HCT116 (cell line): ENCODE measurements around the gene MED15. TPM values are rescaled to one million over a fixed set of nuclear protein-coding genes. Genes with fewer than 3 reads are reported as not detected.

Experiments used
- ATAC-seq: fragments of 200-7000 bp; cut with Tn5 transposase; 2 replicates; pipeline ENCODE4 v1.9.1; 2020; ENCODE audit warnings: mild to moderate bottlenecking, moderate library complexity
- BruUV-seq: library from RNA; stranded (reverse); fragments of 400-500 nt; replicated peaks from 2 replicates; lab custom pipeline; 2021; lab: Mats Ljungman, UMichigan
- CTCF ChIA-PET: fragments of 300-600 bp; sonication (Branson Sonifier 250); formaldehyde crosslinking; loops from one replicate; lab custom pipeline; 2021; ENCODE audit warnings: antibody characterized with exemption; lab: Charles Lee
- POLR2A ChIA-PET: fragments of 300-600, 350-600 bp; sonication (Branson Sonifier 250); formaldehyde crosslinking; loops from one replicate; lab custom pipeline; 2021; ENCODE audit warnings: antibody characterized with exemption; lab: Charles Lee
- RAD21 ChIA-PET, 2 experiments: fragments of 300-600 bp; sonication (Branson Sonifier 250); formaldehyde crosslinking; loops; one replicate each; lab custom pipeline; 2023; ENCODE audit warnings: low total read pairs in 2 of 2; ENCODE audit not compliant: uncharacterized antibody in 2 of 2, unreplicated experiment in 2 of 2, low non-redundant PET in 1 of 2; lab: Charles Lee
- DNase-seq: peaks from one replicate; pipeline ENCODE4 v3.0.0-alpha.2; 2010; ENCODE audit warnings: low read depth, low spot score
- H2AFZ ChIP-seq: fragments of 200-600 bp; shearing (Covaris generic), sonication (generic); 2 replicates; pipeline ENCODE4 v1.6.1; 2017; ENCODE audit warnings: low read depth, mixed run types, mixed read lengths, antibody characterized with exemption, low read length; ENCODE audit not compliant: poor library complexity, severe bottlenecking
- H3K27ac ChIP-seq: 2 replicates; pipeline ENCODE4 v1.5.1; 2012; ENCODE audit warnings: low read depth, low read length
- H3K27me3 ChIP-seq: fragments of 200-600 bp; sonication (generic); 2 replicates; pipeline ENCODE4 v1.6.1; 2016; ENCODE audit warnings: mixed run types, low read length, mixed read lengths; ENCODE audit not compliant: insufficient read depth
- H3K36me3 ChIP-seq, 2 experiments: fragments of 200-500 bp in 1 of 2; fragments of 200-600 bp in 1 of 2; sonication (Bioruptor generic) in 1 of 2; sonication (generic) in 1 of 2; 2 replicates each; pipeline versions ENCODE4 v1.5.1 to v1.6.1; 2014 to 2016; ENCODE audit warnings: low read length in 2 of 2, inconsistent platforms in 1 of 2, mixed read lengths in 1 of 2, mixed run types in 1 of 2; ENCODE audit not compliant: insufficient read depth in 2 of 2, control insufficient read depth in 1 of 2
- H3K4me1 ChIP-seq, 2 experiments: fragments of 200-600 bp in 1 of 2; sonication (generic) in 1 of 2; 2 replicates each; pipeline versions ENCODE4 v1.5.1 to v1.6.1; 2012 to 2017; ENCODE audit warnings: low read length in 2 of 2, inconsistent platforms in 1 of 2, mild to moderate bottlenecking in 1 of 2, mixed read lengths in 1 of 2, mixed run types in 1 of 2, moderate library complexity in 1 of 2; ENCODE audit not compliant: insufficient read depth in 2 of 2, control insufficient read depth in 1 of 2
- H3K4me2 ChIP-seq: fragments of 200-600 bp; sonication (generic); 2 replicates; pipeline ENCODE4 v1.6.1; 2017; ENCODE audit warnings: mixed run types, low read length, mixed read lengths
- H3K4me3 ChIP-seq, 2 experiments: fragments of 200-600 bp in 1 of 2; sonication (generic) in 1 of 2; replicated peaks in 1 of 2; 2 replicates each; pipeline ENCODE4 v1.5.1; 2011 to 2016; ENCODE audit warnings: low read length in 2 of 2, control low read depth in 1 of 2, low read depth in 1 of 2, mild to moderate bottlenecking in 1 of 2, mixed read lengths in 1 of 2, mixed run types in 1 of 2
- H3K79me2 ChIP-seq: fragments of 200-600 bp; sonication (generic); 2 replicates; pipeline ENCODE4 v1.6.1; 2017; ENCODE audit warnings: mild to moderate bottlenecking, mixed run types, low read length, moderate library complexity, mixed read lengths; ENCODE audit not compliant: insufficient read depth
- H3K9ac ChIP-seq: fragments of 200-600 bp; sonication (generic); 2 replicates; pipeline ENCODE4 v1.6.1; 2016; ENCODE audit warnings: low read length, mixed read lengths
- H3K9me2 ChIP-seq: fragments of 200-600 bp; sonication (generic), shearing (Covaris generic); 2 replicates; pipeline ENCODE4 v1.6.1; 2017; ENCODE audit warnings: mixed run types, mild to moderate bottlenecking, moderate library complexity; ENCODE audit not compliant: insufficient read depth
- H3K9me3 ChIP-seq, 2 experiments: fragments of 200-500 bp in 1 of 2; fragments of 200-600 bp in 1 of 2; sonication (Bioruptor generic) in 1 of 2; sonication (generic) in 1 of 2; 2 replicates each; pipeline ENCODE4 v1.6.1; 2014 to 2017; ENCODE audit warnings: low read length in 2 of 2, mixed read lengths in 2 of 2, inconsistent platforms in 1 of 2, low read depth in 1 of 2, mild to moderate bottlenecking in 1 of 2, mixed run types in 1 of 2, moderate library complexity in 1 of 2; ENCODE audit not compliant: control insufficient read depth in 1 of 2, insufficient read depth in 1 of 2
- H4K20me1 ChIP-seq: fragments of 200-600 bp; sonication (generic), shearing (Covaris generic); 2 replicates; pipeline ENCODE4 v1.6.1; 2017; ENCODE audit warnings: mixed run types, mild to moderate bottlenecking, moderate library complexity; ENCODE audit not compliant: insufficient read depth
- CTCF ChIP-seq, 3 experiments: fragments of 200-600 bp in 1 of 3; sonication (generic) in 1 of 3; IDR thresholded peaks in 2 of 3; conservative IDR thresholded peaks in 1 of 3; 2 replicates each; pipeline ENCODE4 v1.5.1; 2012 to 2017; ENCODE audit warnings: low read depth in 2 of 3, low read length in 2 of 3, antibody characterized with exemption in 1 of 3, borderline replicate concordance in 1 of 3, control low read depth in 1 of 3, mild to moderate bottlenecking in 1 of 3, mixed read lengths in 1 of 3, mixed run types in 1 of 3, moderate library complexity in 1 of 3; ENCODE audit not compliant: insufficient read depth in 1 of 3
- EGR1 ChIP-seq: IDR thresholded peaks from 2 replicates; pipeline ENCODE4 v1.6.1; 2012; ENCODE audit warnings: low read depth
- ELF1 ChIP-seq: IDR thresholded peaks from 2 replicates; pipeline ENCODE4 v1.6.1; 2012; ENCODE audit warnings: low read depth, borderline replicate concordance
- FOSL1 ChIP-seq: IDR thresholded peaks from 2 replicates; pipeline ENCODE4 v1.6.1; 2012; ENCODE audit warnings: low read depth
- MAX ChIP-seq: IDR thresholded peaks from 2 replicates; pipeline ENCODE4 v1.6.1; 2012
- SRF ChIP-seq: IDR thresholded peaks from 2 replicates; pipeline ENCODE4 v1.6.1; 2012; ENCODE audit warnings: low read depth
- TCF7L2 ChIP-seq: IDR thresholded peaks from 2 replicates; pipeline ENCODE4 v1.7.0; 2011; ENCODE audit warnings: borderline replicate concordance, inconsistent platforms; ENCODE audit not compliant: insufficient read depth, insufficient read length; ENCODE audit errors: extremely low read depth
- ZBTB33 ChIP-seq: IDR thresholded peaks from 2 replicates; pipeline ENCODE4 v1.6.1; 2011; ENCODE audit warnings: mild to moderate bottlenecking, low read length, moderate library complexity; ENCODE audit not compliant: insufficient replicate concordance; ENCODE audit errors: extremely low read depth
- ZNF274 ChIP-seq: fragments of 200-500 bp; sonication (Bioruptor generic); IDR thresholded peaks from 2 replicates; pipeline ENCODE4 v1.6.1; 2014; ENCODE audit warnings: mild to moderate bottlenecking, low read depth, low read length, inconsistent platforms
- intact Hi-C: fragments of 100-400 bp; cut with micrococcal nuclease; formaldehyde crosslinking; loops from 2 replicates; pipeline ENCODE4 v1.10.0; 2022
- total RNA-seq: library from RNA; stranded (reverse); gene quantifications from one replicate; pipeline ENCODE4 v1.2.1, GENCODE V29; 2021; ENCODE audit not compliant: unreplicated experiment

Gene MED15
- total RNA-seq, 1 experiment from 2014 or later, result 81.3 TPM

- ChIA-PET POLR2A (no interaction called here), RAD21 (no interaction called here), CTCF (interaction anchor here (1.1 kb wide), 1 partner anchor 53 kb away, joined by 5 read pairs; no protein-coding TSS in a partner anchor)
- H4K20me1 ChIP-seq, result no peaks in the 10 kb centered on the region; the same call in 1 of the 2 replicates
- H3K4me2 ChIP-seq, result peak overlapping the region; percentile 27
- H2AFZ ChIP-seq, result no peak overlapping the region
- H3K9ac ChIP-seq, result no peak overlapping the region
- no TSS peak for BruUV-seq
- no peaks in the 10 kb centered on the region for H3K9me3 ChIP-seq
- peaks cover 24 to 56% of the 10 kb centered on the region in 2 experiments for H3K4me1 ChIP-seq
- intact Hi-C loops, result no loop called here
- ATAC-seq (no peak), DNase-seq (no peak)
- H3K4me3 ChIP-seq, result no peak overlapping the region
- TF ChIP-seq SRF (no peak), ZBTB33 (no peak), MAX (no peak), ZNF274 (no peak), FOSL1 (no peak), ELF1 (no peak), EGR1 (no peak), TCF7L2 (no peak), CTCF (IDR thresholded peaks at IDR 0.05 in 2 of 3, conservative IDR thresholded peaks at IDR 0.05 in 1 of 3; ENCODE audit: borderline replicate concordance in 1 of 3, insufficient read depth in 1 of 3, low read depth in 2 of 3, low read length in 2 of 3) (no peak)
- H3K36me3 ChIP-seq, result peaks cover 0 to 6% of the 10 kb centered on the region in 2 experiments; a peak in 1 of 4 replicates
- no peak overlapping the region for H3K27ac ChIP-seq
- no peaks in the 10 kb centered on the region for H3K9me2 ChIP-seq
- H3K79me2 ChIP-seq, result peaks cover 86% of the 10 kb centered on the region
- H3K27me3 ChIP-seq, result no peaks in the 10 kb centered on the region
Observed at GRCh38 chr22:20510811-20511577, 3.6 kb downstream of the MED15 start.
